Ascending aorta (tissue), 2 donors: Measurements from ENCODE around the gene UBXN11. TPM values are rescaled to one million over a fixed set of nuclear protein-coding genes. Genes with fewer than 3 reads are reported as not detected.

Source experiments
- DNase-seq, 2 donors: peaks; one replicate each; pipeline ENCODE4 v3.0.0-alpha.2; 2019; ENCODE audit warnings: low spot score in 2 of 2
- H3K27ac ChIP-seq, 2 donors: fragments of 200-600 bp; sonication (generic); one replicate each; pipeline ENCODE4 v1.5.1; 2016 to 2017; ENCODE audit warnings: mild to moderate bottlenecking in 1 of 2
- H3K27me3 ChIP-seq: fragments of 200-600 bp; sonication (generic); one replicate; pipeline ENCODE4 v1.5.1; 2017
- H3K36me3 ChIP-seq, 2 donors: fragments of 200-600 bp; sonication (generic); one replicate each; pipeline ENCODE4 v1.5.1; 2016
- H3K4me1 ChIP-seq, 2 donors: fragments of 200-600 bp; sonication (generic); one replicate each; pipeline ENCODE4 v1.5.1; 2016 to 2017; ENCODE audit warnings: mild to moderate bottlenecking in 1 of 2
- H3K4me3 ChIP-seq, 2 donors: fragments of 200-600 bp; sonication (generic); one replicate each; pipeline ENCODE4 v1.5.1; 2016 to 2017; ENCODE audit warnings: mild to moderate bottlenecking in 1 of 2
- H3K9me3 ChIP-seq, 2 donors: fragments of 200-600 bp; sonication (generic); one replicate each; pipeline ENCODE4 v1.5.1; 2016
- intact Hi-C: fragments of 100-400 bp; cut with DNase I; formaldehyde crosslinking; loops from one replicate; pipeline ENCODE4 v1.15.1; 2023
- total RNA-seq: library from RNA; depleted of rRNA; stranded (reverse); fragments of >200 nt; gene quantifications from one replicate; pipeline ENCODE4 v1.1.0, GENCODE V29; 2016
- TF ChIP-seq, protein P1 (sequence below), 3 experiments: fragments of 200-600 bp in 2 of 3; fragments of 450-650 bp in 1 of 3; sonication (generic) in 2 of 3; IDR thresholded peaks; one replicate each; pipeline ENCODE4 v1.5.1; 2016 to 2019; ENCODE audit warnings: antibody characterized with exemption in 3 of 3, mild to moderate bottlenecking in 1 of 3, moderate library complexity in 1 of 3

The UBXN11 gene
- total RNA-seq, 1 donor from 2014 or later, result 14.5 TPM

DNA sequence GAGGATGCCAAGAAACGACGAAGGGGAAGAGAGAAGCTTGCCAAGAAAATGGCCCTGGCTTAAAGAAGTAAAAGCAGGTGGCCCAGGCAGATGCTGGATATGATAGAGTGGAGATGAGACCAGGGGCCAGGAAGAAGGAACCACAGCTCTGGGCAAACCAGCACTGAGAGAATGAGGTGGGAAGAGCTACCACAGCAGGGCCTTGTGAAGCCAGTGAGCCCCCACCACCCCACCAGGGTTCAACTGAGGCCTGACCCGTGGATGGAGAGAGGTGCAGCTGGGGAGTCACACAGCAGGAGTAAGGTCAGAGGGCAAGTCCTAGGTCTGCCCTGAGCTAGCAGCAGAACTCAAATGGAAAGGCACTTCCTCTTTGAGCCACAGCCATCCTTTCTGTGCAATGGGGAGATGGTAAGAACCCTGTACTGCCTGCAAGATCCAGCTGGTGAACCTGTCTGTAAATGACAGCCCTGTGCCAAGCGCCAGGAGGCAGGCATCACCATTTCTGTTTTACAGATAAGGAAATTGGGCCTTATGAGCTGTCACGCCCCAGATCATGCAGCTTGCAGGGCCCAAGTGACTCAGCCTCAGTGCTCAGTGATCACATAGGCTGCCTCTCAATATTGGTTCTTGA, 18.0 kb downstream of the UBXN11 start:
- TF ChIP-seq, protein P1, sequence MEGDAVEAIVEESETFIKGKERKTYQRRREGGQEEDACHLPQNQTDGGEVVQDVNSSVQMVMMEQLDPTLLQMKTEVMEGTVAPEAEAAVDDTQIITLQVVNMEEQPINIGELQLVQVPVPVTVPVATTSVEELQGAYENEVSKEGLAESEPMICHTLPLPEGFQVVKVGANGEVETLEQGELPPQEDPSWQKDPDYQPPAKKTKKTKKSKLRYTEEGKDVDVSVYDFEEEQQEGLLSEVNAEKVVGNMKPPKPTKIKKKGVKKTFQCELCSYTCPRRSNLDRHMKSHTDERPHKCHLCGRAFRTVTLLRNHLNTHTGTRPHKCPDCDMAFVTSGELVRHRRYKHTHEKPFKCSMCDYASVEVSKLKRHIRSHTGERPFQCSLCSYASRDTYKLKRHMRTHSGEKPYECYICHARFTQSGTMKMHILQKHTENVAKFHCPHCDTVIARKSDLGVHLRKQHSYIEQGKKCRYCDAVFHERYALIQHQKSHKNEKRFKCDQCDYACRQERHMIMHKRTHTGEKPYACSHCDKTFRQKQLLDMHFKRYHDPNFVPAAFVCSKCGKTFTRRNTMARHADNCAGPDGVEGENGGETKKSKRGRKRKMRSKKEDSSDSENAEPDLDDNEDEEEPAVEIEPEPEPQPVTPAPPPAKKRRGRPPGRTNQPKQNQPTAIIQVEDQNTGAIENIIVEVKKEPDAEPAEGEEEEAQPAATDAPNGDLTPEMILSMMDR (IDR thresholded peaks at IDR 0.05), result no peak
- intact Hi-C loops, result no loop called here
- Histone ChIP-seq H3K9me3 (no peaks in the 10 kb centered on the region), H3K36me3 (no peaks in the 10 kb centered on the region), H3K27ac (peak overlapping the region; percentile 5 to 20), H3K4me1 (peaks cover 4 to 14% of the 10 kb centered on the region in 2 donors), H3K27me3 (no peaks in the 10 kb centered on the region), H3K4me3 (no peak overlapping the region)
- DNase-seq, result no peak

DNA sequence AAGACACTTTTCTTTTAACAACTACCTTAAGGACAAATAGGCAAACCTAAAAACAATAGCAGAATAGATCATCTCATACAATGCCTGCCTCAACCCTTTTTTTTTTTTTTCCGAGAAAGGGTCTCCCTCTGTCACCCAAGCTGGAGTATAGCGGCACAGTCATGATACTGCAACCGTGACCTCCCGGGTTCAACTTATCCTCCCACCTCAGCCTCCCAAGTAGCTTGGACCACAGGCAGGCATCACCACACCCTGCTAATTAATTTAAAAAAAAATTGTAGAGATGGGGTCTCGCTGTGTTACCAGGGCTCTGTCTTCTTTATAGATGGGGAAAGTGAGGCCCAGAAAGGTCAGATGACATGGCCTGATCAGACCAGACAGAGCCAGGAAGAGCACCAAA, 18.6 kb downstream of the UBXN11 start:
- Histone ChIP-seq H3K36me3 (no peaks in the 10 kb centered on the region), H3K9me3 (no peaks in the 10 kb centered on the region), H3K4me1 (peaks cover 4 to 14% of the 10 kb centered on the region in 2 donors), H3K27me3 (no peaks in the 10 kb centered on the region), H3K27ac (peak overlapping the region; percentile 5 to 44), H3K4me3 (no peak overlapping the region)
- no peak for DNase-seq
- intact Hi-C loops, result no loop called here
- TF ChIP-seq, protein P1 (IDR thresholded peaks at IDR 0.05), result no peak

DNA sequence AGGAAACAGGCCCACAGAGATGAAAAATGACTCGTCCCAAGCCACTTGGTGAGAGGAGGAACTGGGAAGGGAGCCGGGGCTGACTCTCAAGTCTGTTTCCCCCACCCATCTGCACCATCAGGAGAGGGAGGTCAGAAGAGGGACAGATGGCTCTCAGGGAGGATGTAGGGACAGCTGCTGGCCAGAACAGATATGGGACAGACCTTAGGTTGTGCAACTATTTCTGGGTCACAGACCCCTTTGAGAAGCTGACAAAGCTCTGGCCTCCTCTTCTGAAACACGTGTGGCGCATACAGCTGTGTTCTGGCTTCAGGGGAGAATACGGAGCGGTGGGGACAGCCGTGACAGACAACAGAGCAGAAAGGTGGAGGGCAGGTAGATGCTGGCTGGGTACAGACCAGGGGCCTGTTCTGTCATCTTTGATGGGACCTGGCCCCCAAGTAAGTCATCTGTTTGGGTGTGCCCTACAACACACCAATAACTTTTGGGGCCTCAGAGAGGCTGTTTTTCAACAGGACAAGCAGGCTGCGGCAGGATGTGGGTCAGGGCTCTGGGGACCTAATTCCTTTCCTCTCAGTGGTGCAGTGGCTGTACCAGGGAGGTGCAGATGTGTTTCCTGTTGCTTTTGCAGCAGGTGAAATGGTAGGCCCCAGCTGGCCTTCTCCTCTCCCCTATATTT, 19.3 kb downstream of the UBXN11 start:
- DNase-seq, result no peak
- H3K27ac ChIP-seq, result peak overlapping the region in 1 of 2 donors; percentile 44
- intact Hi-C loops, result no loop called here
- TF ChIP-seq, protein P1 (IDR thresholded peaks at IDR 0.05), result no peak
- no peaks in the 10 kb centered on the region for H3K27me3 ChIP-seq
- no peak overlapping the region for H3K4me3 ChIP-seq
- H3K9me3 ChIP-seq, result no peaks in the 10 kb centered on the region
- peaks cover 4 to 14% of the 10 kb centered on the region in 2 donors for H3K4me1 ChIP-seq
- no peaks in the 10 kb centered on the region for H3K36me3 ChIP-seq

DNA sequence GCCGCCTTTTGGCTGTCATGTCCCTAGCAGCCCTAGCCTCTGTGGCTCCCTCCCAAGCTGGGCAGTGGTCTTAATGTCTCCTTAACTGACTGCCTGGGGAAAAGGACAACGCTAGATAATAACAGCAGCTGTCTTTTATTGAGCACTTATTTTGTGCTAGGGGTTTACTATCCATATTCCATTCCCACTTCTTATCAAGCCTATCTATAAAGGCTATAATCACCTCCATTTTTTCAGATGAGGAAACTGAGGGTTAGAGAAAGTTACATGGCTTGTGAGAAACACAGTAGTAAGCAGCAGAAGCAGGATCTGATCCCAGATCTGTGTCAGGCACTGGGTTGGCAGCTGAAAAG, 20.4 kb downstream of the UBXN11 start:
- Histone ChIP-seq H3K4me3 (no peak overlapping the region), H3K27me3 (no peaks in the 10 kb centered on the region), H3K36me3 (no peaks in the 10 kb centered on the region), H3K4me1 (peaks cover 8 to 23% of the 10 kb centered on the region in 2 donors), H3K27ac (peak overlapping the region; percentile 5 to 29), H3K9me3 (no peaks in the 10 kb centered on the region)
- DNase-seq, result no peak
- TF ChIP-seq, protein P1 (IDR thresholded peaks at IDR 0.05), result no peak
- intact Hi-C loops, result no loop called here

DNA sequence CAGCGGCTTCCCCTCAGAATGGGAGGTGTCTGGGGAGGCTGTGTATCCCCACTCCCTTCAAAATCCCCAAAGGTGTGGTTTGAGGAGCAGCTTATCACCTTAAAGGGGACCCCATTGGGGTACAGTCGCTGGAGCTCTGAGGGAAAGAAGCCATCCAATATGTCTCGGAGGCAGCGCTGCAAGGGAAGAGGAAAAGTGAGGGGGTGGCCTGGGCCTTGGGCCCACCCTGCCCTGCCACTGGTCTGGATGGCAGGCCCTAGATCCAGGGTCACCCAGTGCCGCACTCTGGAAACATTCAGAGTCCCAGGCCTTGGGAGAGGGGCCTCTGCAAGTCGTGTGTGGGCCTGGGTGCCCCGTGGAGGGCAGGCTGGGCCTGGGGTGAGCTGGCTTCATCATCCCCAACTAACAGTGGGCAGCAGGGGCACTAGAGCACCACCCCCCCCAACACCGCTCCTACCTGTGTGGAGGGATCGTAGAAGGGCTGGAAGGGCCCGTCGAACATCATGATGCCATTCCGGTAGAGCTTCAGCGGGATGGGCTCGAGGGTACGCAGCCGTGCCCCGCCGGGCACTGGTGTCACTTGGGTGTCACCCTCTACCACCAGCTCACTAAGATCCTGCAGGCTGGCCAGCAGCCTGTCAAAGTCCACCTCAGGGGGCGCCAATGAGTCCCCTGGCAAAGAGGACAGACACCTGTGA, 20.9 kb downstream of the UBXN11 start:
- H3K27ac ChIP-seq, result peak overlapping the region; percentile 61

More for the DNA sequence above, 20.9 kb downstream of the UBXN11 start:
- DNase-seq, result no peak
- no peaks in the 10 kb centered on the region for H3K36me3 ChIP-seq
- TF ChIP-seq, protein P1 (IDR thresholded peaks at IDR 0.05), result peak in 1 of 3 experiments; percentile 14
- no peak overlapping the region for H3K4me3 ChIP-seq
- intact Hi-C loops, result loop anchor here (2.0 kb wide), 1 partner anchor 51 kb away; the partner anchor contains the start of gene CEP85
- H3K9me3 ChIP-seq, result no peaks in the 10 kb centered on the region
- no peaks in the 10 kb centered on the region for H3K27me3 ChIP-seq
- H3K4me1 ChIP-seq, result peaks cover 13 to 28% of the 10 kb centered on the region in 2 donors
